GOT3 (cell line): ENCODE measurements around the gene VWA5B2.

Experiments used
- DNase-seq: peaks from one replicate; lab custom pipeline; 2025; ENCODE audit warnings: mixed read lengths; lab: John Stamatoyannopoulos, UW

VWA5B2 gene

GRCh38 chr3:184229394-184230080, at the start of gene VWA5B2:
VWA5B2 (plus strand) TSS chr3:184229585; CDS start chr3:184230529, 944 bp downstream.
- no peak for DNase-seq

GRCh38 chr3:184180165-184180564, 49.2 kb upstream of the VWA5B2 start:
- DNase-seq, result no peak

DNA sequence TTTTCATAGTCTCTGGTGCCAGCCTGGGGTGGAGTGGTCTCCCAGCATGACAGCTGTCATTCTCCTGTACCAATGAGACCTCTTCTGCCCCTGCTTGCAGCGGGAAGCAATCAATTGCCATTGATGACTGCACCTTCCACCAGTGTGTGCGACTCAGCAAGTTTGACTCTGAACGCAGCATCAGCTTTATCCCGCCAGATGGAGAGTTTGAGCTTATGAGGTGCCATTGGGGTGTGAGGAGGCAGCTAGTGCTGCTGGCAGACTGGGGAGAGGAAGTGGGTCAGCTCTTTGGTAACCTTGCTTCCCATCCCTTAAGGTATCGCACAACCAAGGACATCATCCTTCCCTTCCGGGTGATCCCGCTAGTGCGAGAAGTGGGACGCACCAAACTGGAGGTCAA, 47.8 kb upstream of the VWA5B2 start:
- no peak for DNase-seq

- DNase-seq, result no peak
Observed at GRCh38 chr3:184183679-184184078, 45.7 kb upstream of the VWA5B2 start.

GRCh38 chr3:184184546-184185230, 44.7 kb upstream of the VWA5B2 start:
- no peak for DNase-seq

- peak; percentile 99 for DNase-seq
Observed at GRCh38 chr3:184185461-184186183, 43.8 kb upstream of the VWA5B2 start.

- DNase-seq, result no peak
Observed at GRCh38 chr3:184186184-184186901, 43.0 kb upstream of the VWA5B2 start, which contains the start of gene ABCF3. ABCF3 (plus strand) TSS chr3:184186199; CDS start chr3:184186208, 9 bp downstream.

- no peak for DNase-seq
Observed at GRCh38 chr3:184186902-184187207, 42.5 kb upstream of the VWA5B2 start.

DNA sequence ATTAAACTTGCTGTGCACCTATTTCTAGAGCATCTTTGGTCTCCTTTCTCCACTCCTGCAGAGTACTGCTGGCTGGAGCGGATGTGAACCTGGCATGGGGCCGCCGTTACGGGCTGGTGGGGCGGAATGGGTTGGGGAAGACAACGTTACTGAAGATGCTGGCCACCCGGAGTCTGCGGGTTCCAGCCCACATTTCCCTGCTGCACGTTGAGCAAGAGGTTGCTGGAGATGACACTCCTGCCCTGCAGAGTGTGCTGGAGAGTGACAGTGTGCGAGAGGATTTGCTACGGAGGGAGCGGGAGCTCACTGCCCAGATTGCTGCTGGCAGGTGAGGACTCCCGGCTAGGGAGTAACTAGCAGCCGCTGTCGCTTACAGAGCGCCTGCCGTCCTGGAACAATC, 41.3 kb upstream of the VWA5B2 start:
- DNase-seq, result no peak

GRCh38 chr3:184189421-184189820, 40.0 kb upstream of the VWA5B2 start:
- DNase-seq, result no peak

- DNase-seq, result no peak
Observed at GRCh38 chr3:184192889-184193288, 36.5 kb upstream of the VWA5B2 start.

DNA sequence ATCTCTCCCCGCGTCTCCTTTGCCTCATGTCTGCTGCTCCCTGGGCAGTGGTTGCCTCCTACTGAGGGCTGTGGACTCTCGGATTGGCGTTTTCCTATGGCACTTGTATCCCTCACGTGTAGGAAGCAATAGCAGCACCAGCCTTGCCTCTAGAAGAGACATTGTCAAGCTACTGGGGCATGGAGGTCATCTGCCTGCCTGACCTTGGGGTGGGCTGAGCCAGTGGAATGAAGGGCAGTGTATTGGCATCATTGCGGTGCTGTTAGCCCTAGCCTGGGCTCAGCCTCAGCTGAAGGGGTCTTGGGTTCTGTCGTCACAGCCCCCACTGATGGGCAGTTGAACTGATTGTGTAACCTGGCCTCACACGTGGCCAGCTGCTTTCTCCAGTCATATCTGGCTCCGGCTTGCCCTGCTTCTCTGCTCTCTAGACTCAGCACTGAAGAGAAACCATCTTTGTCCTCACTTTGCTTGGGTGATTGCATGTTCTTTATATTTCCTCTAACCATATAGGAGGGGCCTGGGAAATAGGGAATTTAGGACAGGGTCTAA, 35.3 kb upstream of the VWA5B2 start:
- DNase-seq, result no peak

- no peak for DNase-seq
Observed at GRCh38 chr3:184196536-184196935, 32.8 kb upstream of the VWA5B2 start.

DNA sequence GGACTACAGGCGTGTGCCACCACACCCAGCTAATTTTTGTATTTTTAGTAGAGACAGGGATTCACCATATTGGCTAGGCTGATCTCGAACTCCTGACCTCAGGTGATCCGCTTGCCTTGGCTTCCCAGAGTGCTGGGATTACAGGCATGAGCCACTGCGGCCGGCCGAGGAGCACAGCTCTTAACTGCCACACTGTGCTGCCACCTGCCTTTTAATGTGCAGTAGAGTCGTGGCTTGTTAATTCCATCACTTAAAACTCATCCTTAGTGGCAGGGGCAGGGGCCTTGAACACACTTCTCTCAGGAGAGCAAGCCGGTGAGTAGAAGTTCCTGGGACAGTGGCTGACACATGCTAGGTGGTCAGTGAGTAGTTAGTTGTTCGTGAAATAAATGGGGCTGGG, 30.9 kb upstream of the VWA5B2 start:
- no peak for DNase-seq

- DNase-seq, result no peak
Observed at GRCh38 chr3:184200825-184201224, 28.6 kb upstream of the VWA5B2 start.

DNA sequence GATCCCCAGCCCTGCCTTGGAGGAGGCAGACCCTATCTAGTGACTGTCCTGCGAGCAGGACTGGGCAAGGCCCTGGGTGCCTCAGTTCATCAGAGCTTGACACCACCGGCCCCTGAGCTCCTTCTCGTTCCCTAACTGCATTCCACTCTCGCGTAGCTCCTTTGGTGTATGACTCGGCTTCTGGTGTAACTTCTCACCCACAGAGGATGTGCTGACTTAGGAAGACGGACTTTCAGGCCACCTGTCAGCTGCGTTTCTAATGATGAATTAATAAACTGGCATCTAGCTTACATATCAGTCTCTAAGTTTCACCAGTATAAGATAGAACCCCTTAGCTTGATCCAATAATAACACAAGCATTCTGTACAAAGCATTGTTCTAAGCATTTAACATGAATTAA, 25.9 kb upstream of the VWA5B2 start:
- DNase-seq, result no peak

- DNase-seq, result no peak
Observed at GRCh38 chr3:184209146-184209923, 20.1 kb upstream of the VWA5B2 start.

DNA sequence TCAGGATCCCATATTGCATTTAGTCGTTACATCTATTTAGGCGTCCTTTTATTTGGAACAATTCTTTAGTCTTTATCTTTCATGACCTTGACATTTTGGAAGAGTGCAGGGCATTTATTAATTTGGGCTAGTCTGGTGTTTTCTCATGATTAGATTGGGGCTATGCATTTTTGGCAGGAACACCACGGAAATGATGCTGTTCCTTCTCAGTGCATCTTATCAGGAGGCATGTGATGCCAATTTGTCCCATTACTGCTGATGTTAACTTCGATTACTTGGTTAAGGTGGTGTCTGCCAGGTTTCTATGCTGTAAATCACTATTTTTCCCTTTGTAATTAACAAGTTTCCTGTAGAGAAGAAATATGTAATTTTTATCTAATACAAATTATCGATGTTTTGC, 18.1 kb upstream of the VWA5B2 start:
- DNase-seq, result no peak

DNA sequence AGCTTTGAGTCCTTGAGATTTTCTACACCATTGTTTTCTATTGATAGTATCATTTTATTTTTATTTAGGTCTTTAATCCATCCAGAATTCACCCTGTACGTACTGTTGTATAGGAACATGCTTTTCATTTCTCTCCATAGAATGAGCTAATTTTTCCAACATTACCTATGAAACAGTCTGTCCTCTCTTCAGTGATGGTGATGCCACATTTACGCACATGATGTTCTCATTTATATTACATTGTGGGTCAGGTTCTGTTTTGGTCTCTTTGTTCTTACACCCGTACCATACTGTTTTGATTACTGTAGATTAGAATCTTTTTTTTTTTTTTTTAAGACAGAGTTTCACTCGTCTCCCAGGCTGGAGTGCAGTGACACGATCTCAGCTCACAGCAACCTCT, 17.7 kb upstream of the VWA5B2 start:
- no peak for DNase-seq

DNA sequence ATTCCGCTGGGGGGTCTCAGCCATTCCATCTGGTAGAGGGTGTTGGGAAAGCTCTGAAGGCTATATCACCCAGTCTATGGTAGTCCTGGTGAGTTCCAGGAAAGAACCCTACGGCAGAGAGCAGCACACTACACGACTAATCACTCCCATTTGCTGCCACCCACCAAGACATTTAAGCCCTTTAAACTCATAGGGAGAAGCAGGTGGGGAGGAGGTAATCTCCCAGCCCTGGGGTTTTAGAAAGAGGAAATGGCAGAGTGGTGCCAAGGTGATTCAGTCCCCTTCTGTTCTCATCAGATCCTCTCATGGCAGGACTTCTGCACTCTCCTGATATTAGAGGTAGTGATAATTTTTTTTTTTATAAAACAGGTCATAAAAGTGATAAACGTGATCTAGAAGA, 10.6 kb upstream of the VWA5B2 start:
- DNase-seq, result no peak

DNA sequence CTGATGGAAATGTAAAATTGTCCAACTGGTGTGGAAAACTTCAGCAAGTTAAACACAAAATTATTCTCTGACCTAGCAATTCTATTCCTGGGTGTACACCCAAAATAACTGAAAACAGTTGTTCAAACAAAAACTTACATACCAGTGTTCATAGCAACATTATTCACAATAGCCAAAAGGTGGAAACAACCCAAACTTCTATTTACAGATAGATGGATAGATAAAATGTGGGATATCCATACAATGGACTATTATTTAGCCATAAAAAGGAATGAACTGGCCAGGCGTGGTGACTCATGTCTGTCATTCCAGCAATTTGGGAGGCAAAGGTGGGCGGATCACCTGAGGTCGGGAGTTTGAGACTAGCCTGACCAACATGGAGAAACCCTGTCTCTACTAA, 6.9 kb upstream of the VWA5B2 start:
- DNase-seq, result no peak
